ENCODE data around the gene PANX2.

The PANX2 gene

DNA sequence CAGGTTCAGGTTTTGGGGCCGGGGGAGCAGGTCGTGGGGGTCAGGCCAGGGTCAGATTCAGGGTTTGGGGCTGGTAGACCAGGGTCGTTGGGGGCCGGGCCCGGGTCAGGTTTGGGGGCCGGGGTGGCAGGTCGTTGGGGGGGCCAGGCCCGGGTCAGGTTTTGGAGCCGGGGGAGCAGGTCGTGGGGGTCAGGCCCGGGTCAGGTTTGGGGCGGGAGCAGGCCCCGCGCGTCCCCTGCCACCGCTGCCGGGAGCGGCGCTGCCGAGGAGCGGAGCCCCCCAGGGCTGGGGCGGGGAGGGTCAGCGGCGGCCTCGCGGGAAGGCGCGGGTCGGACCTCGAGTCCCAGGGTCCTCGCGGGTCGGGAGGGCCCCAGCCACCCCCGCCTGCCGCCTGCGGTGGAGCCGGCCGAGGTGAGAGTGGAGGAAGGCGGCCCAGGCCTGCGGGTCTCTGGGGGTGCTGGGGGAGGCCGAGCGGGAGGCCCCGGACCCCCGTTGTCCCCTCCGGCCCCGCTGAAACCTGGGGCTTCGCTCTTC lies 15.7 kb downstream of the PANX2 start:
- TF ChIP-seq, protein P1, sequence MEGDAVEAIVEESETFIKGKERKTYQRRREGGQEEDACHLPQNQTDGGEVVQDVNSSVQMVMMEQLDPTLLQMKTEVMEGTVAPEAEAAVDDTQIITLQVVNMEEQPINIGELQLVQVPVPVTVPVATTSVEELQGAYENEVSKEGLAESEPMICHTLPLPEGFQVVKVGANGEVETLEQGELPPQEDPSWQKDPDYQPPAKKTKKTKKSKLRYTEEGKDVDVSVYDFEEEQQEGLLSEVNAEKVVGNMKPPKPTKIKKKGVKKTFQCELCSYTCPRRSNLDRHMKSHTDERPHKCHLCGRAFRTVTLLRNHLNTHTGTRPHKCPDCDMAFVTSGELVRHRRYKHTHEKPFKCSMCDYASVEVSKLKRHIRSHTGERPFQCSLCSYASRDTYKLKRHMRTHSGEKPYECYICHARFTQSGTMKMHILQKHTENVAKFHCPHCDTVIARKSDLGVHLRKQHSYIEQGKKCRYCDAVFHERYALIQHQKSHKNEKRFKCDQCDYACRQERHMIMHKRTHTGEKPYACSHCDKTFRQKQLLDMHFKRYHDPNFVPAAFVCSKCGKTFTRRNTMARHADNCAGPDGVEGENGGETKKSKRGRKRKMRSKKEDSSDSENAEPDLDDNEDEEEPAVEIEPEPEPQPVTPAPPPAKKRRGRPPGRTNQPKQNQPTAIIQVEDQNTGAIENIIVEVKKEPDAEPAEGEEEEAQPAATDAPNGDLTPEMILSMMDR (IDR thresholded peaks at IDR 0.05; ENCODE audit: low read depth, low read length, missing control alignments), result no peak
- no peak for DNase-seq (ENCODE audit: low read depth)
- H3K4me3 ChIP-seq (ENCODE audit: low read depth, low read length), result peak overlapping the region; percentile 72

- TF ChIP-seq, protein P1 (IDR thresholded peaks at IDR 0.05; ENCODE audit: low read depth, low read length, missing control alignments), result no peak
- H3K4me3 ChIP-seq (ENCODE audit: low read depth, low read length), result peak overlapping the region; percentile 72
- DNase-seq (ENCODE audit: low read depth), result no peak
Observed at GRCh38 chr22:50186761-50187523, 16.4 kb downstream of the PANX2 start.

DNA sequence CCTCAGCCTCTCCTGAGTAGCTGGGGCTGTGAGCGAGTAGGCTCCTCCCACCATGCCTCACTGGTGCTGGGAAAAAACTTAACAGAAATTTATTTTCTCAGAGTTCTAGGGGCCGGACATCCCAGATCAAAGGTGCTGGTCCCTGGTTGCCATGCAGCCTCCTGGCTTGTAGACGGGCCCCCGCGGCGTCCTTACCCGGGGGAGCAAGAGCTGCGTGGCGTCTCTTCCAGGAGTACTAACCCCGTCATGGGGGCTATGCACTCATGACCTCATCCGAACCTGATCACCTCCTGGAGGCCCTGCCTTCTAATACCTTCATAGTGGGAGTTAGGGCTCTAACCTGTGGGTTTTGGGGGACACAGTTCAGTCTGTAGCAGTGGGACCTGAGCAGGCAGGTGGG lies 17.8 kb downstream of the PANX2 start:
- no peak overlapping the region for H3K4me3 ChIP-seq (ENCODE audit: low read depth, low read length)
- no peak for DNase-seq (ENCODE audit: low read depth)
- TF ChIP-seq, protein P1 (IDR thresholded peaks at IDR 0.05; ENCODE audit: low read depth, low read length, missing control alignments), result no peak

DNA sequence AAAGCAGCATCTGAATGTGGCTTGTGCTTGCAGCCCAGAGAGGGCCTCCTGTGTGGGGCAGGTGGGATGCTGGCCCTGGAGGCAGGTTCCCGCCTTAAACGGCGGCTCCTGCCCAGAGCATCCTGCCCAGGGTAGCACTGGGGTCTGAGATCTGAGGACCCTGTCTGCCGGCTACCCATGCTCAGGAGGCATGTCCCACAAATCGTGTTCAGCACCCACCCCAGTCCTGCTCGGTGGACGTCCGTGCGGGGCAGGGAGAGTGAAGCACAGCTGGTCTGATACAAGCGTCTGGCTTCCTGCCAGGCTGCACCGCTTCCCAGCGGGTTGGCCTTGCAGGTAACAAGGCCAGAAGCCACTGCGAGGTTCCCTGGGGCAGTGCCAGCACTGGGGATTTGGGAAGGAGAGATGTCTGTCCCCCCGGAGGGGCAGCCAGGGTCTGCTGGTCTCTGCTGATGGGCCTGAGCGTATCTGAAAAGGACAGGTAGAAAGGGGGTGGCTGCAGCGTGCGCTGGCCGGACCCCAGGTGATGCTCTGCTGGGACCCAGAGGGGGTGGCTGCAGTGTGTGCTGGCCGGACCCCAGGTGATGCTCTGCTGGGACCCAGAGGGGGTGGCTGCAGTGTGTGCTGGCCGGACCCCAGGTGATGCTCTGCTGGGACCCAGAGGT lies 18.8 kb downstream of the PANX2 start:
- TF ChIP-seq, protein P1 (IDR thresholded peaks at IDR 0.05; ENCODE audit: low read depth, low read length, missing control alignments), result no peak
- DNase-seq (ENCODE audit: low read depth), result no peak
- H3K4me3 ChIP-seq (ENCODE audit: low read depth, low read length), result peak overlapping the region; percentile 58

DNA sequence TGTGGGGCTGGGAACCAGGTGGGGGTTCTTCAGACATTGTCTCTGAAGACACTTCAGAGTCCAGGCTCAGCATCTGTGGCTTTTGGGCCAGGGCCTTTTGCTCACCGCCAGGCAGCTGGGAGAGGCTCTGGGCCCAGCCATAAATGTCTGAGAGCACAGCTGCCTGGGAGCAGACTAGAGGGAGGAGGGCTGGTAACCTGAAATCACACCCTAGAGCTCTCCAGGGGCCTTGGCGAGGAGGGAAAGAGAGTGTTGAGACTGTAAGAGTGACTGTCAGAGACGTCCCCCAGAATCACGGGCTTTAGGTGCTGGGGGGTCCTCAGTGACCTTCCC lies 19.3 kb downstream of the PANX2 start:
- peak overlapping the region; percentile 58 for H3K4me3 ChIP-seq (ENCODE audit: low read depth, low read length)
- TF ChIP-seq, protein P1 (IDR thresholded peaks at IDR 0.05; ENCODE audit: low read depth, low read length, missing control alignments), result no peak
- DNase-seq (ENCODE audit: low read depth), result no peak

- peak overlapping the region; percentile 58 for H3K4me3 ChIP-seq (ENCODE audit: low read depth, low read length)
- TF ChIP-seq, protein P1 (IDR thresholded peaks at IDR 0.05; ENCODE audit: low read depth, low read length, missing control alignments), result peak; percentile 36
- DNase-seq (ENCODE audit: low read depth), result peak; percentile 78
Observed at GRCh38 chr22:50190182-50190940, 19.8 kb downstream of the PANX2 start.

Measured in GM12864 (cell line).